ENCODE results near the gene CACNA1I. TPM values are rescaled to one million over a fixed set of nuclear protein-coding genes. Genes with fewer than 3 reads are reported as not detected.

The CACNA1I gene
- total and polyA plus RNA-seq, 2 donors (not counting 3 experiments of a cell fraction or from before 2014, with no cell fraction given) = not detected

DNA sequence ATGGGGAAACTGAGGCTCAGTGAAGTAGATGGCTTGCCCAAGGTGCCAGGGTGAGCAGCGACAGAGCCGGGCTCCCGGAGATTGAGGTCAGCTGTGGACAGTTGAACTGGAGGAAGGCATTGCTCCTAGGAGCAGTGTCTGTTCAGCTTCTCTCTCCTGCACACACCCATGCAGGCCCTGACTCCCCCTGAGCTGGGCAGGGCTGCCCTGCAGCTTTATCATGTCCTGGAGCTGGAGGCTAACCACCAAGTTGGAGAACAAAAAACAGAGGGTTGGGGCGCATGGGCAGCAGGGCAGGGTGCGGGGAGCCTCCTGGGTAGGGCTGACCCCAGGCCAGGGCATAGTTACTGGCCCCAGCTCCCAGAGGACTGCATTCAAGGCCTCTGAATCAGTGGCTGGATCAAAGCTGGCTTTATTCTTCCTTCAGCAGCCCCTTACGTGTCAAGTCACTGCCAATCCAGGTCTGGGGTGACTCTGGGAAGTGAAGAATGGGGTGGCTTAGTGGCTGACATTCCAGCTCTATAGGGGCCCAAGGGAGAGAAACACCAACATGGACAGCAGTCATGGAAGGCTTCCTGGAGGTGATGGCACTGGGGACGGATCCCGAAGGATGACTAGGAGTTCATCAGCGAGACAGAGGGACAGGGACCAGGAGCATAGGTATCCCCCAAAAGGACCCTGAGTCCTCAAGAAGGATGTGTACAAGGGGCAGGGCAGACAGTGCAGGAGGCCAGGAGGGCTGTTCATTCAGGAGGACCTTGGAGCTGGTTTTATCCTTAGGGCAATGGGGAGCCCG, 83.8 kb downstream of the CACNA1I start:
- Histone ChIP-seq H3K79me2 (ENCODE audit: control insufficient read depth, insufficient read depth, low read length) (no peaks in the 10 kb centered on the region), H3K9me1 (replicated peaks; ENCODE audit: control insufficient read depth, extremely low read depth, insufficient read depth, low read length) (no peaks in the 10 kb centered on the region), H3K27ac (ENCODE audit: insufficient read depth, low read depth, low read length) (no peak overlapping the region), H3K27me3 (ENCODE audit: control insufficient read depth in 2 of 2, insufficient read depth in 2 of 2, low read length in 2 of 2) (no peaks in the 10 kb centered on the region), H2AFZ (ENCODE audit: low read depth, low read length) (no peak overlapping the region), H3K4me2 (ENCODE audit: insufficient read depth, low read length) (no peak overlapping the region), H3K9me3 (replicated peaks; ENCODE audit: control insufficient read depth, insufficient read depth, low read length) (no peaks in the 10 kb centered on the region), H4K20me1 (replicated peaks; ENCODE audit: control insufficient read depth, extremely low read depth, insufficient read depth, low read length) (no peaks in the 10 kb centered on the region), H3K36me3 (ENCODE audit: control insufficient read depth in 2 of 2, extremely low read depth in 1 of 2, insufficient read depth in 2 of 2, low read length in 2 of 2) (no peaks in the 10 kb centered on the region), H3K9ac (replicated peaks; ENCODE audit: extremely low read depth, insufficient read depth, low read length) (no peak overlapping the region), H3K4me1 (ENCODE audit: control insufficient read depth, extremely low read depth, insufficient read depth, low read length) (no peaks in the 10 kb centered on the region), H3K4me3 (replicated peaks in 1 of 3; ENCODE audit: insufficient read depth in 1 of 3, low read depth in 1 of 3, low read length in 3 of 3) (no peak overlapping the region)
- intact Hi-C loops (cut with micrococcal nuclease) = no loop called here
- no peak for TF ChIP-seq POLR2A (IDR thresholded peaks at IDR 0.05; ENCODE audit: low read depth, low read length)
- TF ChIP-seq JUN (IDR thresholded peaks at IDR 0.05; ENCODE audit: borderline replicate concordance, insufficient read depth, insufficient read length, low read depth) = no peak
- no peak for TF ChIP-seq GATA2 (IDR thresholded peaks at IDR 0.05; ENCODE audit: insufficient read depth, insufficient read length, low read depth, low read length)
- TF ChIP-seq, protein P1, sequence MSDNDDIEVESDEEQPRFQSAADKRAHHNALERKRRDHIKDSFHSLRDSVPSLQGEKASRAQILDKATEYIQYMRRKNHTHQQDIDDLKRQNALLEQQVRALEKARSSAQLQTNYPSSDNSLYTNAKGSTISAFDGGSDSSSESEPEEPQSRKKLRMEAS (IDR thresholded peaks at IDR 0.05; ENCODE audit: insufficient read depth, insufficient read length) = no peak
- TF ChIP-seq, protein P2, sequence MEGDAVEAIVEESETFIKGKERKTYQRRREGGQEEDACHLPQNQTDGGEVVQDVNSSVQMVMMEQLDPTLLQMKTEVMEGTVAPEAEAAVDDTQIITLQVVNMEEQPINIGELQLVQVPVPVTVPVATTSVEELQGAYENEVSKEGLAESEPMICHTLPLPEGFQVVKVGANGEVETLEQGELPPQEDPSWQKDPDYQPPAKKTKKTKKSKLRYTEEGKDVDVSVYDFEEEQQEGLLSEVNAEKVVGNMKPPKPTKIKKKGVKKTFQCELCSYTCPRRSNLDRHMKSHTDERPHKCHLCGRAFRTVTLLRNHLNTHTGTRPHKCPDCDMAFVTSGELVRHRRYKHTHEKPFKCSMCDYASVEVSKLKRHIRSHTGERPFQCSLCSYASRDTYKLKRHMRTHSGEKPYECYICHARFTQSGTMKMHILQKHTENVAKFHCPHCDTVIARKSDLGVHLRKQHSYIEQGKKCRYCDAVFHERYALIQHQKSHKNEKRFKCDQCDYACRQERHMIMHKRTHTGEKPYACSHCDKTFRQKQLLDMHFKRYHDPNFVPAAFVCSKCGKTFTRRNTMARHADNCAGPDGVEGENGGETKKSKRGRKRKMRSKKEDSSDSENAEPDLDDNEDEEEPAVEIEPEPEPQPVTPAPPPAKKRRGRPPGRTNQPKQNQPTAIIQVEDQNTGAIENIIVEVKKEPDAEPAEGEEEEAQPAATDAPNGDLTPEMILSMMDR (IDR thresholded peaks at IDR 0.05; ENCODE audit: extremely low read depth in 1 of 2, insufficient read depth in 1 of 2, low read depth in 1 of 2, low read length in 2 of 2) = no peak
- TF ChIP-seq EZH2 (IDR thresholded peaks at IDR 0.05; ENCODE audit: borderline replicate concordance, low read depth, low read length, severe bottlenecking) = no peak
- TF ChIP-seq POLR2AphosphoS5 (IDR thresholded peaks at IDR 0.05; ENCODE audit: insufficient read depth, low read depth, low read length) = no peak
- TF ChIP-seq MYC (IDR thresholded peaks at IDR 0.05; ENCODE audit: low read depth, low read length) = no peak
- no peak for TF ChIP-seq FOS (IDR thresholded peaks at IDR 0.05; ENCODE audit: borderline replicate concordance, insufficient read depth, low read length)
- ChIA-PET POLR2A (no interaction called here), CTCF (interaction anchor here (1.1 kb wide), 1 partner anchor 56 kb away, joined by 3 read pairs; no protein-coding TSS in a partner anchor)
- FAIRE-seq = no peak
- no peak for DNase-seq (ENCODE audit: low read depth, low spot score)
- dilution Hi-C loops (cut with MboI; ENCODE audit: extremely low pct_ligation_motif_present, low sequenced_read_pairs) = no loop called here
- no TSS peak for BruUV-seq (replicated peaks)
